Epithelial cell of proximal tubule (primary cell): ENCODE measurements around the gene GNPNAT1. TPM values are rescaled to one million over a fixed set of nuclear protein-coding genes. Genes with fewer than 3 reads are reported as not detected.
"Not testable (repeated sequence)": the region's sequence is repeated elsewhere in the genome, so short reads cannot be mapped to it uniquely, and the experiment has no call there.

Experiments used
- DNase-seq: peaks from one replicate; pipeline ENCODE4 v3.0.0-alpha.2; 2011; ENCODE audit warnings: low read depth
- H3K4me3 ChIP-seq: 2 replicates; pipeline ENCODE4 v1.5.1; 2011; ENCODE audit warnings: low read depth, mild to moderate bottlenecking, low read length
- CTCF ChIP-seq: conservative IDR thresholded peaks from 2 replicates; pipeline ENCODE4 v1.5.1; 2012; ENCODE audit warnings: low read depth, mild to moderate bottlenecking, low read length
- total RNA-seq: library from RNA; depleted of rRNA; stranded (reverse); fragments of >200 nt; gene quantifications from 2 replicates; pipeline ENCODE4 v1.2.3, GENCODE V29; 2015

Gene GNPNAT1
- total RNA-seq, 1 donor from 2014 or later = 40.9 TPM

- no peak for TF ChIP-seq CTCF
- no peak for DNase-seq
- no peak overlapping the region for H3K4me3 ChIP-seq
Observed at GRCh38 chr14:52778702-52779101, 12.7 kb downstream of the GNPNAT1 start.

GRCh38 chr14:52776816-52777215 is 14.6 kb downstream of the GNPNAT1 start:
- H3K4me3 ChIP-seq = no peak overlapping the region
- no peak for DNase-seq
- TF ChIP-seq CTCF = no peak

- no peak for TF ChIP-seq CTCF
- no peak for DNase-seq
- no peak overlapping the region for H3K4me3 ChIP-seq
Observed at GRCh38 chr14:52769887-52770286, 21.5 kb downstream of the GNPNAT1 start.

GRCh38 chr14:52767058-52767833 is 24.2 kb downstream of the GNPNAT1 start:
- TF ChIP-seq CTCF = no peak
- DNase-seq = no peak

GRCh38 chr14:52762923-52763322 is 28.5 kb downstream of the GNPNAT1 start:
- not testable (repeated sequence) for H3K4me3 ChIP-seq, DNase-seq

More at GRCh38 chr14:52767058-52767833, 24.2 kb downstream of the GNPNAT1 start:
- no peak overlapping the region for H3K4me3 ChIP-seq

- no peak overlapping the region for H3K4me3 ChIP-seq
- TF ChIP-seq CTCF = no peak
- DNase-seq = no peak
Observed at GRCh38 chr14:52759145-52759544, 32.3 kb downstream of the GNPNAT1 start.

GRCh38 chr14:52755607-52756316 is 35.6 kb downstream of the GNPNAT1 start:
- no peak for TF ChIP-seq CTCF
- no peak overlapping the region for H3K4me3 ChIP-seq
- no peak for DNase-seq
